Subcutaneous abdominal adipose tissue (tissue), 5 donors: ENCODE results near the gene ABCD4.
"Not testable (repeated sequence)": the region's sequence is repeated elsewhere in the genome, so short reads cannot be mapped to it uniquely, and the experiment has no call there.

Source experiments
- H3K27ac ChIP-seq: one replicate; pipeline ENCODE4 v1.7.0; 2013; ENCODE audit warnings: low read depth, mild to moderate bottlenecking, inconsistent platforms, low read length, moderate library complexity
- H3K27me3 ChIP-seq, 5 donors: one replicate each; pipeline ENCODE4 v1.7.0; 2013; ENCODE audit warnings: low read length in 5 of 5, inconsistent platforms in 1 of 5; ENCODE audit not compliant: control insufficient read depth in 5 of 5, insufficient read depth in 4 of 5
- H3K36me3 ChIP-seq, 5 donors: one replicate each; pipeline ENCODE4 v1.7.0; 2013; ENCODE audit warnings: low read length in 5 of 5; ENCODE audit not compliant: control insufficient read depth in 5 of 5, insufficient read depth in 5 of 5
- H3K4me1 ChIP-seq, 5 donors: one replicate each; pipeline ENCODE4 v1.7.0; 2013; ENCODE audit warnings: low read length in 5 of 5, mild to moderate bottlenecking in 3 of 5, moderate library complexity in 1 of 5; ENCODE audit not compliant: control insufficient read depth in 5 of 5, insufficient read depth in 5 of 5
- H3K4me3 ChIP-seq, 5 donors: one replicate each; pipeline ENCODE4 v1.7.0; 2013; ENCODE audit warnings: low read length in 5 of 5, low read depth in 1 of 5
- H3K9ac ChIP-seq, 5 donors: one replicate each; pipeline ENCODE4 v1.7.0; 2013; ENCODE audit warnings: low read length in 5 of 5, mild to moderate bottlenecking in 4 of 5, moderate library complexity in 3 of 5
- H3K9me3 ChIP-seq, 5 donors: one replicate each; pipeline ENCODE4 v1.7.0; 2013; ENCODE audit warnings: low read length in 5 of 5; ENCODE audit not compliant: control insufficient read depth in 5 of 5
- donor health status: healthy.
- donor health status: healthy.
- donor health status: healthy.
- donor health status: healthy.
- donor health status: healthy.

ABCD4 gene

DNA sequence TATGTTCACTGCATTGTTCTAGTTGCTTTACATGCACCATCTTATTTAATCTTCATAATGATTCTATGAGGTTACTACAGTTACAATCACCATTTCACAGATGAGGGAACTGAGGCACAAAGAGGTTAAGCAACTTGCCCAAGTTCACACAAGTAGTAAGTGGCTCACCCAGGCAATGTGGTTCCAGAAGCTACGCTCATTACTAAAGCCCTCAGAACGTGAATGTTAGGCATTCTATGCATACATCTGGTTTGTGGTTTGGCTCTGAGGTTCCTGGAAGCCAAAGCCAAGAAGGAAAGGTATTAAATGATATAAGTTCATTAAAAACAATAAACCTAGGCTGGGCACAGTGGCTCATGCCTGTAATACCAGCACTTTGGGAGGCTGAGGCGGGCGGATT is 31.2 kb upstream of the ABCD4 start:
- H3K36me3 ChIP-seq, result no peaks in the 10 kb centered on the region
- peaks cover 0 to 4% (median 0%) of the 10 kb centered on the region in 5 donors for H3K27me3 ChIP-seq
- H3K9me3 ChIP-seq, result no peaks in the 10 kb centered on the region
- no peak overlapping the region for H3K4me3 ChIP-seq
- no peak overlapping the region for H3K27ac ChIP-seq
- H3K4me1 ChIP-seq, result no peaks in the 10 kb centered on the region
- H3K9ac ChIP-seq, result no peak overlapping the region

DNA sequence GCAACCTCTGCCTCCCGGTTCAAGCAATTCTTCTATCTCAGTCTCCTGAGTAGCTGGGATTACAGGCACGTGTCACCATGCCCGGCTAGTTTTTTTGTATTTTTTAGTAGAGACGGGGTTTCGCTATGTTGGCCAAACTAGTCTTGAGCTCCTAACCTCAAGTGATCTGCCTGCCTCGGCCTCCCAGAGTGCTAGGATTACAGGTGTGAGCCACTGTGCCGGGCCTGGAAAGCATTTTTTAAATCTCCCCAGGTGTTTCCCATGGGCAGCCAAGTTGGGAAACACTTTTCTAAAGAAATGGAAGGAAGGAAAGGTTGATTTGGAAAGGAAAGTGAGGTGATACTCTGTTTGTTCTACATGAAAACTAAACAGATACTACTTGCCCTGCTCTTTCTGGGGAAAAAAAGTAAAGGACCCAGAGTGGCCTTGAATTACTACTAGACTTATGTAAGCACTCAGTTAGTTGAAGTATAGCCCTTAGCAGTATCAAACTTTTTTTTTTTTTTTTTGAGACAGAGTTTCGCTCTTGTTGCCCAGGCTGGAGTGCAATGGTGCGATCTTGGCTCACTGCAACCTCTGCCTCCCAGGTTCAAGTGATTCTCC is 27.3 kb upstream of the ABCD4 start:
- not testable (repeated sequence) for H3K9ac ChIP-seq, H3K9me3 ChIP-seq, H3K4me1 ChIP-seq, H3K27ac ChIP-seq, H3K4me3 ChIP-seq, H3K27me3 ChIP-seq, H3K36me3 ChIP-seq

DNA sequence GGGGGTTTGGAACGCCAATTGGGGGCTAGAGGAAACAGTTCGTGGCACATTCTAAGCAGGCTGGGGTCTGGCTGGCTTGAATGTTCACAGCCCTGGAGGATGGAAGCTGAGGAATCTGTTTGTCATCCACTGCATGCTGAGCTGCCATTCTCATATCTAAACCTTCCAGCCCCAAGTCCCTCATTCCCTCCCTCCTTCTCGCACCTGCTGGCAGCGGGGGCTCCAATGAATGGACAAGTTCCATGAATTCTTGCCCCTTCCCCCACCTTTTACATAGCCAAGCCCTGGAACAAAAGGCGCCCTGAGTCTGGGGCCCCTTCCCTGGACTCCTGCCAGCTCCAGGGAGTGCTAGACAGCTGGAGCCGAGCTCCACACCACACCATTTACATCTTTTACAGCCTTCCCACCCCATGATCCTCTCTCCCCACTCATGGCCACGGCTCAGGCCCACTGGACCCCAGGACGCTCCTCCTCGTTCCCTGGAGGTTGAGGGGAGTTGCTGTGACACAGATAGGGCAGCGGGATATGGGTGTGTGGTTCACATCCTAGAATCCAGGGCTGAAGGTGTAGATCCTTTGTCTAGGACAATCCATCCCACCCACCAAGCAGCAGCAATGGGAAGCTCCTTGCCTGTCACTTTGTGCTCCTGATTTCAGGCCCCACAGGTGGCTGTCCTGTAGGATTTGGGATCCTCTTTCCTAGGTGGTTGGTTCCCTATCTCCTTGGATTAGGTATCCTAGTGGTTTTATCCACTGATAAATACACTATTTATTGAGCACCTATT is 23.8 kb upstream of the ABCD4 start:
- H3K9me3 ChIP-seq, result no peaks in the 10 kb centered on the region
- peaks cover 0 to 8% (median 2%) of the 10 kb centered on the region in 5 donors for H3K27me3 ChIP-seq
- no peaks in the 10 kb centered on the region for H3K36me3 ChIP-seq
- no peak overlapping the region for H3K4me3 ChIP-seq
- no peak overlapping the region for H3K27ac ChIP-seq
- no peak overlapping the region for H3K9ac ChIP-seq
- H3K4me1 ChIP-seq, result no peaks in the 10 kb centered on the region

DNA sequence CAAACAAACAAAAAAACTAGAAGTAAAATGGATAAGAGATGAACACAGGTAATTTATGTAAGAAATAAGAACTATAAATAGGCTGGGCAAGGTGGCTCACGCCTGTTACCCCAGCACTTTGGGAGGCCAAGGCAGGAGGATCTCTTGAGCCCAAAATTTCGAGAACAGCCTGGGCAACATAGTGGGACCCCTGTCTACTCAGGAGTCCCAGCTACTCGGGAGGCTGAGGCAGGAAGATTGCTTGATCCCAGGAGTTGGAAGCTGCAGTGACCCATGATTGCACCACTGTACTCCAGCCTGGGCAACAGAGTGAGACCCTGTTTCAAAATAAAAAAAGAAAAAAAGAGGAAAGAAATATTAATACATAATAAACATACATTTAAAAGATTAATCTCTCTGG is 22.7 kb upstream of the ABCD4 start:
- Histone ChIP-seq H3K36me3 (no peaks in the 10 kb centered on the region), H3K9me3 (no peaks in the 10 kb centered on the region), H3K9ac (no peak overlapping the region), H3K4me1 (no peaks in the 10 kb centered on the region), H3K27me3 (peaks cover 0 to 8% (median 2%) of the 10 kb centered on the region in 5 donors), H3K27ac (no peak overlapping the region), H3K4me3 (no peak overlapping the region)

DNA sequence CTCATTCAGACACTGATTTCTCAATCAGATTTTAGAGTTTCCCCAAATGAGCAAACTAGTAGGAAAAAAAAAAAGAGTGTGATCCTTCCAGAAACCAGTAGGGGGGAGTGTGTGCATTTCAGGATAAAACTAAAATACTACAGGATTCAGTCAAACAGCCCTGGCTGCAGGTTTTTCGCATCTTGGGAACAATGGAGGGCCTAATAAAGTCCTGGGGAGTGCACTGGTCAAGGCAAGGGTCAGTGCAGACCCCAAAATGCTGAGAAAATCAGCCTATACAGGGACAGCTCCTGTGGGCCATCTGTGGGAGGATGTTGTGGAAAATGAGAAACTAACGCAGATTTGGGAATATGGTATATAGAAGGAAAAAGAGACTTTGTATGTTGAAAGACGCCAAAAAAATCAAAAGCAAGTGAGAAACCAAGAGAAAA is 22.2 kb upstream of the ABCD4 start:
- Histone ChIP-seq H3K4me3 (no peak overlapping the region), H3K36me3 (no peaks in the 10 kb centered on the region), H3K27me3 (peaks cover 0 to 8% (median 2%) of the 10 kb centered on the region in 5 donors), H3K9ac (no peak overlapping the region), H3K27ac (no peak overlapping the region), H3K4me1 (no peaks in the 10 kb centered on the region), H3K9me3 (no peaks in the 10 kb centered on the region)

DNA sequence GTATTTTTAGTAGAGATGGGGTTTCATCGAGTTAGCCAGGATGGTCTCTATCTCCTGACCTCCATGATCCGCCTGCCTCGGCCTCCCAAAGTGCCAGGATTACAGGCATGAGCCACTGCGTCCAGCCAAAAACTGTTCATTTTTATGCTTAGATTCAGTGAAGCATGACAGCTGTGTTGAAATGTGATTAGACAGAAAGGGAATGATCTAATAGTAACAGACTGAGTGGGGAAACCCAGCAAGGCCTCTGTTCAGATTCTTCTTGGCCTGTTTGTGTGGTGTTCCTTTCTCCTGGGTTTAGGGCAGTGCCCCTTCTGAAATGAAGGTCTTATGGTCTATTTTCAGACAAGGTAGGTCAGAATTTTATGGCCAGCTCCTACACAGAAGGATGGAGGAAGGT is 11.8 kb upstream of the ABCD4 start:
- no peak overlapping the region for H3K9ac ChIP-seq
- H3K27ac ChIP-seq, result no peak overlapping the region
- no peaks in the 10 kb centered on the region for H3K27me3 ChIP-seq
- no peaks in the 10 kb centered on the region for H3K4me1 ChIP-seq
- H3K4me3 ChIP-seq, result no peak overlapping the region
- no peaks in the 10 kb centered on the region for H3K36me3 ChIP-seq
- H3K9me3 ChIP-seq, result no peaks in the 10 kb centered on the region

DNA sequence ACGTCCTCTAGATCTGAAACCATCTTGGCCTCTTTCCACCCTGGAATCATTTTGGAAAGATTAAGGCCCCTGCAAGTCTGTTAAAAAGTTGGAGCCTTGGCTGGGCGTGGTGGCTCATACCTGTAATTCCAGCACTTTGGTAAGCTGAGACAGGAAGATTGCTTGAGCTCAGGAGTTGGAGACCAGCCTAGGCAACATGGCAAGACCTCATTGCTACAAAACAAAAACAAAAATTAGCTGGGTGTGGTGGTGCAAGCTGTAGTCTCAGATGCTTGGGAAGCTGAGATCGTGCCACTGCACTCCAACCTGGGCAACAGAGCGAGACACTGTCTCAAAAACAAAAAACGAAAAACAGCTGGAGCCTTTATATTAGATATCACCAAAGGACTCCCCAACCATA is 10.9 kb upstream of the ABCD4 start:
- no peaks in the 10 kb centered on the region for H3K27me3 ChIP-seq
- no peak overlapping the region for H3K9ac ChIP-seq
- H3K36me3 ChIP-seq, result no peaks in the 10 kb centered on the region
- H3K4me3 ChIP-seq, result no peak overlapping the region
- H3K4me1 ChIP-seq, result no peaks in the 10 kb centered on the region
- no peaks in the 10 kb centered on the region for H3K9me3 ChIP-seq
- H3K27ac ChIP-seq, result no peak overlapping the region

DNA sequence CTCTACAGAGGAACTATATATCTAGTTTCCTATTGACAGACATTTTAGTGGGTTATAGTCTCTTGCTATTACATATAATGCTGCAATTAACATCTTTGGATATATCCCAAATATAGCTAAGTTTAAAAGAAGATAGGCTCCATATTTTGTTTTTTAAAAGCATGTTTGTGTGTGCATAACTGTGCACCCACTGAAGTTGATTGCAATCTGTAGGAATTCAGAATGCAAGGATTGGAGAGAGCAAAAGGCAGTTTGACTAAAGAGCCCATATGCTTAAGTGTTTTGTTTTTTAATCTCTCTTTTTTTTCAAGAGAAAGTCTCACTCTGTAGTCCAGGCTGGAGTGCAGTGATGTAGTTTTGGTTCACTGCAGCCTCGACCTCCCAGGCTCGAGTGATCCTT is 9.4 kb upstream of the ABCD4 start:
- no peaks in the 10 kb centered on the region for H3K4me1 ChIP-seq
- H3K27me3 ChIP-seq, result no peaks in the 10 kb centered on the region
- H3K36me3 ChIP-seq, result no peaks in the 10 kb centered on the region
- no peak overlapping the region for H3K27ac ChIP-seq
- H3K9me3 ChIP-seq, result no peaks in the 10 kb centered on the region
- H3K4me3 ChIP-seq, result no peak overlapping the region
- no peak overlapping the region for H3K9ac ChIP-seq

DNA sequence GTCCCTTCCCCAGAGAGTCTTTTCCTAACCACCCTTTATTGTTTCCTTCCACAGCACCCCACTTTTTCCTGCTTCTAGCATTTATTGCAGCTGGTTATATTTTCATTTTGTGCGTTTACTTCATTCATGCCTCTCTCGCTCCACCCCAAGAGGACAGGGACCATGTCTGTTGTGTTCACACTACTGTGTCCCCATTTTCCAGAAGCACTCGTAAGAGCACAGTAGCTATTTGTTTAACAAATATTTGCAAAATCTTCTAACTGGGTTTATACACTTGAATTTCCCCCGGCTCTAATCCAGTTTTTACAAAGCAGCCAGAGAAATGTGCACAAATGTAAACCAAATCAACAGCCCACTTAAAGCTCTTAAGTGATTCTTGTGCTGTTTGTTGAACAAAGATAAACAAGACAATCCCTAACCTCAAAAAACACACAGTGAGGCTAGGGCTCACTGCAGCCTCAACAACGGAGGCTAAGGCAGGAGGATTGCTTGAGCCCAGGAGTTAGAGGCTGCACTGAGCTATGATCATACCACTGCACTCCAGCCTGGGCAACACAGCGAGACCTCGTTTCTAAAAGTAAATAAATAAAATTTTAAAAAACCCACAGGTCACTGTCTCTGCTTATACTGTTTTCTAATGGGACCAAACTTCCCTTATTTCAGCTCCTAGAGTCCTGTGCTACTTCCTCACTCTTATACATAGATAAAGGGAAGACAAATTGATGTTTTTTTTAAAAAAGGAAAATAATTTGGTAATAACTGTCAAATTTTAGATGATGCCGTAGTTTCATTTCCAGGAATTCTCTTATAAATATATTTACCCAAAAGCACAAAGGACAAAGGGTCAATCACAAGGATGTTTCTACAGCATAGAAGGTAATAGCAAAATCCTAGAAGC is 6.6 kb upstream of the ABCD4 start:
- H3K9ac ChIP-seq, result no peak overlapping the region
- no peaks in the 10 kb centered on the region for H3K27me3 ChIP-seq
- no peaks in the 10 kb centered on the region for H3K36me3 ChIP-seq
- H3K9me3 ChIP-seq, result no peaks in the 10 kb centered on the region
- no peak overlapping the region for H3K4me3 ChIP-seq
- no peaks in the 10 kb centered on the region for H3K4me1 ChIP-seq
- H3K27ac ChIP-seq, result no peak overlapping the region

DNA sequence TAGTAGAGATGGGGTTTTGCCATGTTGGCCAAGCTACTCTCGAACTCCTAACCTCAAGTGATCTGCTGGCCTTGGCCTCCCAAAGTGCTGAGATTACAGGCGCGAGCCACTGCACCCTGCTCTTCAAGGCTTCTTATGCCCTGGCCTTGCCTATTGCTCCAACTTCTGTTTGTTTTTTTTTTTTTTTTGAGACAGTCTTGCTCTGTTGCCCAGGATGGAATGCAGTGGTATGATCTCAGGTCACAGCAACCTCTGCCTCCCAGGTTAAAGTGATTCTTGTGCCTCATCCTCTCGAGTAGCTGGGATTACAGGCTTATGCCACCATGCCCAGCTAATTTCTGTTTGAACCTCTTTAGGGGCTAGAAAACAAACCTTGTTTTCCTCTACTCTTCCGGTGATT is 6.0 kb upstream of the ABCD4 start:
- H3K9me3 ChIP-seq, result no peaks in the 10 kb centered on the region
- no peaks in the 10 kb centered on the region for H3K27me3 ChIP-seq
- no peak overlapping the region for H3K9ac ChIP-seq
- no peaks in the 10 kb centered on the region for H3K36me3 ChIP-seq
- H3K27ac ChIP-seq, result no peak overlapping the region
- no peak overlapping the region for H3K4me3 ChIP-seq
- no peaks in the 10 kb centered on the region for H3K4me1 ChIP-seq
